ENCODE results near the gene CPT2.

Gene CPT2

DNA sequence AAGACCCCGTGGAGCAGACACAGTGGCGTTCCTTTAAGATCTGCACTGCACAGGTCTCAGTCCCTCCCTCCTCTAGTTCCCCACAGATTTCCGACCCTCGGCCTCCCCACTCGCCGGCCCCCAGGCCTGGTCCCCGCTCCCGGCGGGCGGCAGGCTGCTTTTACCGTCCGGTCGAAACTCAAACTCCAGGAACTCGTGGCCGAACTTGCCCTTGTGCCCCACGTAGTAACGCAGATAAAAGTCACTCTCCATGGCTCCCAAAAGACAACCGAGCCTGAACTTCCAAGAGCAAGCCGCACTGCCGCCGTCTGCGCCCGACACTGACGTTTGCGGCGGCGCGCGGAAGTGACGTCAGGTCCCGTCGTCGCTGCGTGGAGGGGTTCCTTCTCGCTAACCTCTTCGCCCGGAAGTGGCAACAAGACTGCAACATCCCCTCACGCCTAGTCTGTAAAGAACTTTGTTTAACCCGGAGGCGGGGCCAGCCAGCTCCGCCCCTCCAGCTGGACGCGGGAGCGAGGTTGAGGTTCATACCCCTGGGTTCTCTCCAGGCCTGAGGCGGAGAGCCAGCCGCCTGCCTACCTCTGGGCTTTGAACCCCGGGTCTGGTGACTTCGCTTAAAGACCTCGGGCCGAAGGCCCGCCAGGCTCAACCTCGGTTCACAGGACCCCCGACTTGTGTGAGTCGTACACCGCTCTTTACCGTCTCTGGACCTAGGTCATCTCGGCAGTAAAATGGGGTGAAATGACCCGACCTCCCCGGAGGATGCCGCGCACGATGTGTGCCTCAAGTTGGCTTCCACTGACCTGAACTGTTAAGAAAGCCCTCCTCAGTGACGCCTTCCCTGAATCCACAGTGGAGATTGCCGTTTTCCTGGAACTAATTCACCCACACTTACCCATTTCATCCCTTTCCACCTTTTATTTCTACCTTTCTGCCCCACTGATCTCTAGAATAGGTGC lies 41.9 kb downstream of the CPT2 start, which contains the start of gene MAGOH (continued):
- TF ChIP-seq OSR2 (tag by site-specific recombination; IDR thresholded peaks at IDR 0.05) (no peak), ZNF416 (tag by site-specific recombination; IDR thresholded peaks at IDR 0.05) (no peak), ZNF747 (tag by site-specific recombination; IDR thresholded peaks at IDR 0.05) (no peak), ZNF350 (tag by site-specific recombination; IDR thresholded peaks at IDR 0.05) (no peak), IKZF3 (tag by site-specific recombination; IDR thresholded peaks at IDR 0.05) (no peak), ZNF544 (tag by site-specific recombination; IDR thresholded peaks at IDR 0.05) (no peak), ZNF24 (tag by site-specific recombination; IDR thresholded peaks at IDR 0.05) (0 out of 2 replicates have a peak, but pooled peaks have one; percentile 61), ZNF48 (tag by site-specific recombination; IDR thresholded peaks at IDR 0.05) (no peak), ZNF184 (tag by site-specific recombination; IDR thresholded peaks at IDR 0.05) (peak; percentile 94), ZNF514 (tag by site-specific recombination; IDR thresholded peaks at IDR 0.05) (no peak), ZNF623 (tag by site-specific recombination; IDR thresholded peaks at IDR 0.05) (no peak), ZNF426 (tag by site-specific recombination; IDR thresholded peaks at IDR 0.05) (no peak), ZNF629 (tag by site-specific recombination; IDR thresholded peaks at IDR 0.05) (peak; percentile 99), ZNF394 (tag by site-specific recombination; IDR thresholded peaks at IDR 0.05; ENCODE audit: borderline replicate concordance) (peak; percentile 25; the same call in 1 of the 2 replicates), ZNF558 (tag by site-specific recombination; IDR thresholded peaks at IDR 0.05) (no peak), ZNF157 (tag by site-specific recombination; IDR thresholded peaks at IDR 0.05) (no peak), ZNF548 (tag by site-specific recombination; IDR thresholded peaks at IDR 0.05) (no peak), KLF10 (tag by site-specific recombination; IDR thresholded peaks at IDR 0.05) (peak; percentile 44; the same call in 1 of the 2 replicates), ZNF600 (tag by site-specific recombination; IDR thresholded peaks at IDR 0.05) (peak; percentile 55; the same call in 1 of the 2 replicates)
- TF ChIP-seq, protein P1, sequence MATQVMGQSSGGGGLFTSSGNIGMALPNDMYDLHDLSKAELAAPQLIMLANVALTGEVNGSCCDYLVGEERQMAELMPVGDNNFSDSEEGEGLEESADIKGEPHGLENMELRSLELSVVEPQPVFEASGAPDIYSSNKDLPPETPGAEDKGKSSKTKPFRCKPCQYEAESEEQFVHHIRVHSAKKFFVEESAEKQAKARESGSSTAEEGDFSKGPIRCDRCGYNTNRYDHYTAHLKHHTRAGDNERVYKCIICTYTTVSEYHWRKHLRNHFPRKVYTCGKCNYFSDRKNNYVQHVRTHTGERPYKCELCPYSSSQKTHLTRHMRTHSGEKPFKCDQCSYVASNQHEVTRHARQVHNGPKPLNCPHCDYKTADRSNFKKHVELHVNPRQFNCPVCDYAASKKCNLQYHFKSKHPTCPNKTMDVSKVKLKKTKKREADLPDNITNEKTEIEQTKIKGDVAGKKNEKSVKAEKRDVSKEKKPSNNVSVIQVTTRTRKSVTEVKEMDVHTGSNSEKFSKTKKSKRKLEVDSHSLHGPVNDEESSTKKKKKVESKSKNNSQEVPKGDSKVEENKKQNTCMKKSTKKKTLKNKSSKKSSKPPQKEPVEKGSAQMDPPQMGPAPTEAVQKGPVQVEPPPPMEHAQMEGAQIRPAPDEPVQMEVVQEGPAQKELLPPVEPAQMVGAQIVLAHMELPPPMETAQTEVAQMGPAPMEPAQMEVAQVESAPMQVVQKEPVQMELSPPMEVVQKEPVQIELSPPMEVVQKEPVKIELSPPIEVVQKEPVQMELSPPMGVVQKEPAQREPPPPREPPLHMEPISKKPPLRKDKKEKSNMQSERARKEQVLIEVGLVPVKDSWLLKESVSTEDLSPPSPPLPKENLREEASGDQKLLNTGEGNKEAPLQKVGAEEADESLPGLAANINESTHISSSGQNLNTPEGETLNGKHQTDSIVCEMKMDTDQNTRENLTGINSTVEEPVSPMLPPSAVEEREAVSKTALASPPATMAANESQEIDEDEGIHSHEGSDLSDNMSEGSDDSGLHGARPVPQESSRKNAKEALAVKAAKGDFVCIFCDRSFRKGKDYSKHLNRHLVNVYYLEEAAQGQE (tag by site-specific recombination; IDR thresholded peaks at IDR 0.05), result no peak; the same call in 1 of the 2 replicates
- TF ChIP-seq, protein P2, sequence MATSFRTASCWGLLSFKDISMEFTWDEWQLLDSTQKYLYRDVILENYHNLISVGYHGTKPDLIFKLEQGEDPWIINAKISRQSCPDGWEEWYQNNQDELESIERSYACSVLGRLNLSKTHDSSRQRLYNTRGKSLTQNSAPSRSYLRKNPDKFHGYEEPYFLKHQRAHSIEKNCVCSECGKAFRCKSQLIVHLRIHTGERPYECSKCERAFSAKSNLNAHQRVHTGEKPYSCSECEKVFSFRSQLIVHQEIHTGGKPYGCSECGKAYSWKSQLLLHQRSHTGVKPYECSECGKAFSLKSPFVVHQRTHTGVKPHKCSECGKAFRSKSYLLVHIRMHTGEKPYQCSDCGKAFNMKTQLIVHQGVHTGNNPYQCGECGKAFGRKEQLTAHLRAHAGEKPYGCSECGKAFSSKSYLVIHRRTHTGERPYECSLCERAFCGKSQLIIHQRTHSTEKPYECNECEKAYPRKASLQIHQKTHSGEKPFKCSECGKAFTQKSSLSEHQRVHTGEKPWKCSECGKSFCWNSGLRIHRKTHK (tag by site-specific recombination; IDR thresholded peaks at IDR 0.05), result no peak
- TF ChIP-seq, protein P3, sequence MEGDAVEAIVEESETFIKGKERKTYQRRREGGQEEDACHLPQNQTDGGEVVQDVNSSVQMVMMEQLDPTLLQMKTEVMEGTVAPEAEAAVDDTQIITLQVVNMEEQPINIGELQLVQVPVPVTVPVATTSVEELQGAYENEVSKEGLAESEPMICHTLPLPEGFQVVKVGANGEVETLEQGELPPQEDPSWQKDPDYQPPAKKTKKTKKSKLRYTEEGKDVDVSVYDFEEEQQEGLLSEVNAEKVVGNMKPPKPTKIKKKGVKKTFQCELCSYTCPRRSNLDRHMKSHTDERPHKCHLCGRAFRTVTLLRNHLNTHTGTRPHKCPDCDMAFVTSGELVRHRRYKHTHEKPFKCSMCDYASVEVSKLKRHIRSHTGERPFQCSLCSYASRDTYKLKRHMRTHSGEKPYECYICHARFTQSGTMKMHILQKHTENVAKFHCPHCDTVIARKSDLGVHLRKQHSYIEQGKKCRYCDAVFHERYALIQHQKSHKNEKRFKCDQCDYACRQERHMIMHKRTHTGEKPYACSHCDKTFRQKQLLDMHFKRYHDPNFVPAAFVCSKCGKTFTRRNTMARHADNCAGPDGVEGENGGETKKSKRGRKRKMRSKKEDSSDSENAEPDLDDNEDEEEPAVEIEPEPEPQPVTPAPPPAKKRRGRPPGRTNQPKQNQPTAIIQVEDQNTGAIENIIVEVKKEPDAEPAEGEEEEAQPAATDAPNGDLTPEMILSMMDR (tag by site-specific recombination; IDR thresholded peaks at IDR 0.05), result 0 out of 2 replicates have a peak, but pooled peaks have one; percentile 13
- TF ChIP-seq, protein P4, sequence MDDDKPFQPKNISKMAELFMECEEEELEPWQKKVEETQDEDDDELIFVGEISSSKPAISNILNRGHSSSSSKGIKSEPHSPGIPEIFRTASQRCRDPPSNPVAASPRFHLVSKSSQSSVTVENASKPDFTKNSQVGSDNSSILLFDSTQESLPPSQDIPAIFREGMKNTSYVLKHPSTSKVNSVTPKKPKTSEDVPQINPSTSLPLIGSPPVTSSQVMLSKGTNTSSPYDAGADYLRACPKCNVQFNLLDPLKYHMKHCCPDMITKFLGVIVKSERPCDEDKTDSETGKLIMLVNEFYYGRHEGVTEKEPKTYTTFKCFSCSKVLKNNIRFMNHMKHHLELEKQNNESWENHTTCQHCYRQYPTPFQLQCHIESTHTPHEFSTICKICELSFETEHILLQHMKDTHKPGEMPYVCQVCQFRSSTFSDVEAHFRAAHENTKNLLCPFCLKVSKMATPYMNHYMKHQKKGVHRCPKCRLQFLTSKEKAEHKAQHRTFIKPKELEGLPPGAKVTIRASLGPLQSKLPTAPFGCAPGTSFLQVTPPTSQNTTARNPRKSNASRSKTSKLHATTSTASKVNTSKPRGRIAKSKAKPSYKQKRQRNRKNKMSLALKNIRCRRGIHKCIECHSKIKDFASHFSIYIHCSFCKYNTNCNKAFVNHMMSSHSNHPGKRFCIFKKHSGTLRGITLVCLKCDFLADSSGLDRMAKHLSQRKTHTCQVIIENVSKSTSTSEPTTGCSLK (tag by site-specific recombination; IDR thresholded peaks at IDR 0.05), result no peak
- TF ChIP-seq, protein P5, sequence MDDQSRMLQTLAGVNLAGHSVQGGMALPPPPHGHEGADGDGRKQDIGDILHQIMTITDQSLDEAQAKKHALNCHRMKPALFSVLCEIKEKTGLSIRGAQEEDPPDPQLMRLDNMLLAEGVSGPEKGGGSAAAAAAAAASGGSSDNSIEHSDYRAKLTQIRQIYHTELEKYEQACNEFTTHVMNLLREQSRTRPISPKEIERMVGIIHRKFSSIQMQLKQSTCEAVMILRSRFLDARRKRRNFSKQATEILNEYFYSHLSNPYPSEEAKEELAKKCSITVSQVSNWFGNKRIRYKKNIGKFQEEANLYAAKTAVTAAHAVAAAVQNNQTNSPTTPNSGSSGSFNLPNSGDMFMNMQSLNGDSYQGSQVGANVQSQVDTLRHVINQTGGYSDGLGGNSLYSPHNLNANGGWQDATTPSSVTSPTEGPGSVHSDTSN (CRISPR knock-in tag; IDR thresholded peaks at IDR 0.05), result peak; percentile 79
- TF ChIP-seq, protein P6, sequence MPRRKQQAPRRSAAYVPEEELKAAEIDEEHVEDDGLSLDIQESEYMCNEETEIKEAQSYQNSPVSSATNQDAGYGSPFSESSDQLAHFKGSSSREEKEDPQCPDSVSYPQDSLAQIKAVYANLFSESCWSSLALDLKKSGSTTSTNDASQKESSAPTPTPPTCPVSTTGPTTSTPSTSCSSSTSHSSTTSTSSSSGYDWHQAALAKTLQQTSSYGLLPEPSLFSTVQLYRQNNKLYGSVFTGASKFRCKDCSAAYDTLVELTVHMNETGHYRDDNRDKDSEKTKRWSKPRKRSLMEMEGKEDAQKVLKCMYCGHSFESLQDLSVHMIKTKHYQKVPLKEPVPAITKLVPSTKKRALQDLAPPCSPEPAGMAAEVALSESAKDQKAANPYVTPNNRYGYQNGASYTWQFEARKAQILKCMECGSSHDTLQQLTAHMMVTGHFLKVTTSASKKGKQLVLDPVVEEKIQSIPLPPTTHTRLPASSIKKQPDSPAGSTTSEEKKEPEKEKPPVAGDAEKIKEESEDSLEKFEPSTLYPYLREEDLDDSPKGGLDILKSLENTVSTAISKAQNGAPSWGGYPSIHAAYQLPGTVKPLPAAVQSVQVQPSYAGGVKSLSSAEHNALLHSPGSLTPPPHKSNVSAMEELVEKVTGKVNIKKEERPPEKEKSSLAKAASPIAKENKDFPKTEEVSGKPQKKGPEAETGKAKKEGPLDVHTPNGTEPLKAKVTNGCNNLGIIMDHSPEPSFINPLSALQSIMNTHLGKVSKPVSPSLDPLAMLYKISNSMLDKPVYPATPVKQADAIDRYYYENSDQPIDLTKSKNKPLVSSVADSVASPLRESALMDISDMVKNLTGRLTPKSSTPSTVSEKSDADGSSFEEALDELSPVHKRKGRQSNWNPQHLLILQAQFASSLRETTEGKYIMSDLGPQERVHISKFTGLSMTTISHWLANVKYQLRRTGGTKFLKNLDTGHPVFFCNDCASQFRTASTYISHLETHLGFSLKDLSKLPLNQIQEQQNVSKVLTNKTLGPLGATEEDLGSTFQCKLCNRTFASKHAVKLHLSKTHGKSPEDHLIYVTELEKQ (tag by site-specific recombination; IDR thresholded peaks at IDR 0.05; ENCODE audit: borderline replicate concordance), result no peak
